ENCODE data around the gene SNED1.
"Not testable (repeated sequence)": the region's sequence is repeated elsewhere in the genome, so short reads cannot be mapped to it uniquely, and the experiment has no call there.

The SNED1 gene

DNA sequence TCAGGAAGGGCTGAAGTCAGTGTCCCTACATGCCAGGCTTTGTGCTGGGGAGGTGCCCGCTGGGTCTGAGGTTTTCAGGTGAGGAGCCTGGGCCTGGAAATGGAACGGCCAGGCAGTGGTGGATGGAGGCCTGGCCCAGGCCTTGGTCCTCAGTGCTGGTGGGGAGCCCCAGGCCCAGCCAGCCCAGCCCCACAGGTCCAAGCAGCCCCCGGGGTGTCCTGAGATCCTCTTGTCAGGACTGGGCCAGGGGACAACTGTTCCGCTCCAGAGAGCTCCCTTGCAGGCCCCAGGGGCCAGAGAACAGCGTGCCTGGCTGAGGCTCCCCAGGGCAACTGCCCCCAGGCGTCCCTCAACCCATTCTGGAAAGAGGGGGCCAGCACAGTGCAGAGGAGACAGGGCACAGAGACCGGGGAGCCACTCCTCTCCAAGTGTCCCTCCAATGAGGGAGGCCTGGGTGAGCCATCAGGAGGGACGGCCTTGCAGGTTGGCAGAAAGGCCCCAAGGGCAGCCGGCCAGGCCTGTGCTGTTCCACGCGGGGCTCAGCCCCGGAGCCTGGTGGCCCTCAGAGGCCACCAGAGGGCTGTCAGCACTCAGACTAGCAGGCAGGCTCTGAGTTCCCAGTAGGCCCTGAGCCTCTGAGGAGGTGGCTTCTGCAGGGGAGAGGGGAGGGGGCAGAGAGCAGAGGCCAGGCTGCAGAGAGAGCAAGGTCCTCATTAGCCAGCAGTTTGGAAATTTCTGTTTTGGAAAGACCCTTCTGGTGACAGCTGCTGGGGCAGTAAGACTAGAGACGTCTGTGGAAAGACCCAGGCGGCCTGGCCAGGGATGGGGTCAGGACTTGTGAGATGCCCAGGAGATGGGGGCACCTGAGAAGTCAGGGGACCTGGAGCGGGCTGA lies 29.4 kb upstream of the SNED1 start:
- in situ Hi-C loops (cut with HindIII; ENCODE audit: low pct_ligation_motif_present, low pct_unique_long_range_greater_than_20kb, low sequenced_read_pairs): no loop called here
- no peak for DNase-seq

DNA sequence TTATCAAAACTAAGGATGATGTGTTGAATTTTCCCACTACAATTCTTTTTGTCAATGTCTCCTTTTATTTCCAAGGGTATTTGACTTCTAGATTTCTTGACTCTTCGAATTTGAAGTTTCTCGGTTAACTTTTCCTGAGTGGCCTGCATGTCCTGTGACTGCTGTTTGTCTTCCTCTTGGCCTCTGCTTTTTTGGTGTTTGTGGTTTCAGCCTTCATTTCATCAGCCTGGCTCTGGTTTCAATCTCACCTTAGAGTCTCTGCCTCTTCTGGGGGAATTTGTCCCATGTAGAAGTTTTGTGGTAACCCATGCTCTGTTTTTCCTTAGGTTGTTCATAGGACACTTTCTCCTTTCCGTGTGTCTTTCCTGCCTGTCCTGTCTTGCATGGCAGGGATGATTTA lies 28.3 kb upstream of the SNED1 start:
- no peak for DNase-seq
- in situ Hi-C loops (cut with HindIII; ENCODE audit: low pct_ligation_motif_present, low pct_unique_long_range_greater_than_20kb, low sequenced_read_pairs): no loop called here

DNA sequence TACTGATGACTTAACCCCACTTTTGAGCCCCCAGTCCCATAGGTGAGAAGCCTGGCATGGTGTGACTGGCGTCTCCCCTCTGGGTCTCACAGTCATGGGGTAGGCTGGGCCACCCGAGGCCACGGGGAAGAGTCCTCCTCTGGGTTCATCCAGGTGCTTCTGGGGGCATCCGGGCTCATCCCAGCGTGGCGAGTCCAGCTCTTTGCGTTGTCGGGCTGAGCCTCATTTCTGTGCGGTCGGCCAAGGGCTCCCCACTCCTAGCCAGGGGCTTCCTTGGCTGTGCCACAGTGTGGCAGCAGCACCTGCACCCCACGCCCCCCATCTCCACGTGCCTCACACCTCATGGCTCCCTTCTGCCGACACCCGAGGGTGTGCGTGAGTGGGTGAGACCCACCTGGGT lies 27.6 kb upstream of the SNED1 start:
- in situ Hi-C loops (cut with HindIII; ENCODE audit: low pct_ligation_motif_present, low pct_unique_long_range_greater_than_20kb, low sequenced_read_pairs): no loop called here
- no peak for DNase-seq

GRCh38 chr2:240972201-240972600 lies 26.2 kb upstream of the SNED1 start:
- in situ Hi-C loops (cut with HindIII; ENCODE audit: low pct_ligation_motif_present, low pct_unique_long_range_greater_than_20kb, low sequenced_read_pairs): no loop called here
- no peak for DNase-seq

DNA sequence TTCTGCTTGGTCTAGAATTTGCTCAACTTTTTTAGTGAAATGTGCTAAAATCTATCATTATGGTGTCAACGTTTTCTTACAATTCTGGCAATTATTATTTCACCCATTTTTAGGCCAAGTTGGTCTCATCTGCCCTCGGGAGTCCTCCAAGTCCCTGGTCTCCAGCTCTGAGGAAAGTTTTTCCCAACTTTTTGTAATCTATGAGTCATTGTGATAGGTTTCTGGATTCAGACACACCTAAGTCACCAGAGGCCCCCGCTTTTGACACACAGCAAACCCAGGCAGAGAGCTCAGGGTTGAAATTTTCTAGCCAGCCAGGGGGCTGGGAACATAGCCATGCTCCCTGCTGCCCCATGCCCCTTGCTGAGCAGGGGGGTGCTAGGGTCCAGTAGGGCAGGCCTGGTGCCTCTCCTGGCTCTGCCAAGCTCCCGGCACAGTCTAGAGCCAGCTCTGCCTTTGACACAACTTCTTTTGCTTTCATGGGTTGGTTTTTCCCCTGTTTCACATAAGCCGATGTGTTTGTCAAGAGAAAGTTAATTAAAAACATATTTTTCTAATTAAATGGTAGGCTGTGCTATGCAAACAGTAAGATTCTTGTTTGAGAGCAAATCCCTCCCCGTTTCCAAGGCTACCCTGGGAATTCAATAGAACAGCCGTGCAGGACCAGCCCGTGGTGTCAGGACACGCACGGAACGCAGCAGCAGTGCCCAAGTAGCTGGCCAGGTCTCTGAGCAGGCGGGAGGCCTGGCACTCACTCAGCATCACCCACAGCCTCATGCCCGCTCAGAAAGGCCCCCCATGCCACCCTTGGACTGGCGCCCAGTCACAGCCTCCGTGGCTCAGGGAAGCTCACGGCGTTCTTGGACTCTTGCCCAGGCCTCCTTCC lies 25.5 kb upstream of the SNED1 start:
- in situ Hi-C loops (cut with HindIII; ENCODE audit: low pct_ligation_motif_present, low pct_unique_long_range_greater_than_20kb, low sequenced_read_pairs): no loop called here
- DNase-seq: no peak

- in situ Hi-C loops (cut with HindIII; ENCODE audit: low pct_ligation_motif_present, low pct_unique_long_range_greater_than_20kb, low sequenced_read_pairs): no loop called here
- DNase-seq: no peak
Measured at GRCh38 chr2:240974771-240975572, 23.4 kb upstream of the SNED1 start.

GRCh38 chr2:240975903-240976302 lies 22.5 kb upstream of the SNED1 start:
- DNase-seq: not testable (repeated sequence)

GRCh38 chr2:240981280-240981679 lies 17.1 kb upstream of the SNED1 start:
- no peak for DNase-seq
- in situ Hi-C loops (cut with HindIII; ENCODE audit: low pct_ligation_motif_present, low pct_unique_long_range_greater_than_20kb, low sequenced_read_pairs): no loop called here

More at GRCh38 chr2:240975903-240976302, 22.5 kb upstream of the SNED1 start:
- in situ Hi-C loops (cut with HindIII; ENCODE audit: low pct_ligation_motif_present, low pct_unique_long_range_greater_than_20kb, low sequenced_read_pairs): not testable (repeated sequence)

- in situ Hi-C loops (cut with HindIII; ENCODE audit: low pct_ligation_motif_present, low pct_unique_long_range_greater_than_20kb, low sequenced_read_pairs): no loop called here
- no peak for DNase-seq
Measured at GRCh38 chr2:240981871-240982800, 16.3 kb upstream of the SNED1 start.

GRCh38 chr2:240982821-240983281 lies 15.6 kb upstream of the SNED1 start:
- in situ Hi-C loops (cut with HindIII; ENCODE audit: low pct_ligation_motif_present, low pct_unique_long_range_greater_than_20kb, low sequenced_read_pairs): no loop called here
- no peak for DNase-seq

DNA sequence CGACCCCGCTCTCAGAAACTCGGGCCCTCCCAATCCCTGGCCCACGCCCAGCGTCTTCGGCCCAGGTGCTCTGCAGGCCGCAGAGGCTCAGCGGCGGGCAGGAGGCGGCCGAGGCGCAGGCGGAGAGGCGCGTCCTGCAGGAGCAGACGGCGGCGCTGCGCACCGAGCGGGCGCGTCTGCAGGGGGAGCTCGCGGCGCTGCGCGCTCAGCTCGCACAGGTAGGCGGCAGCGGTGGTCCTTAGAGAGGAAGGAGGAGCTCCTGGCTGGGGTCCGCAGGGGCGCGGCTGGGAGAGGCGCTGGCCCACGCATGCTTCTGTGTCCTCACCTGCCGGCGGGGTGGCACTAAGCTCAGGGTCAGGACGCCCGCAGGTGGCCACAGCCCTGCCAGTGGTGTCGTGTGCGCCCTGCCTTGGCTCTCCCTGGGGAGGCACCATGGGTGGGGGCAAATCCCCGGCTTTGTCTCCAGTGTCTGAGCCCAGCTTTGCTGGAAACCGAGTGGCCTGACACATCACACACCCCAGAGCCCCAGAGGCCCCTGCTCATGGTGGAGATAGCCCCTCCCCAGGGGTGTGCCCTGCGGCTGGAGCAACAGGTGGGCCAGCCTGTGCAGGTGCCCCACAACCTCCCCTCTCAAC lies 14.9 kb upstream of the SNED1 start:
- DNase-seq: peak; percentile 66
- in situ Hi-C loops (cut with HindIII; ENCODE audit: low pct_ligation_motif_present, low pct_unique_long_range_greater_than_20kb, low sequenced_read_pairs): no loop called here

DNA sequence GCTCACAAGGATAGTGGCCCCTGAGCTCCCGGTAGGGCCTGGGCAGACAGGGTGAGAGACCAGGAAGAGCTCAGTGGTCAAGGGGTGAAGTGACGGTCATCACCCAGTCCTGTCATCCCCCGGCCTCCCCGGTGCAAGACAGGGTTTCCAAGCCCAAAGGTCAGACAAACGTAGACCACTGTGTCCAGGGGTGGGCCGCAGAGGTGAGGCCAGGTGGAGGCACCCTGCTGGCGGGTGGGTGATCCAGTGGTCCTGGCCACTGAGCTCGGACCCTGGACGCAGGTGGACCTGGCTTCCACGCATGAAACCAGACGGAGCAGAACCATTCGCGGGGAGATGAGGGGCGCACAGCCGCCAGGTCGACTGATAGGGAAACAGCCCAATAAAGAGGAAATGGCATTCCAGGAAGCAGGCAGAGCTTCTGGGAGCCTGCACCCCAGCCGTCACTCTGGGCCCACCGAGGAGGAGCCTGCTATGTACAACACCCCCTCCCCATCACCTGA lies 14.4 kb upstream of the SNED1 start:
- in situ Hi-C loops (cut with HindIII; ENCODE audit: low pct_ligation_motif_present, low pct_unique_long_range_greater_than_20kb, low sequenced_read_pairs): no loop called here
- DNase-seq: no peak

DNA sequence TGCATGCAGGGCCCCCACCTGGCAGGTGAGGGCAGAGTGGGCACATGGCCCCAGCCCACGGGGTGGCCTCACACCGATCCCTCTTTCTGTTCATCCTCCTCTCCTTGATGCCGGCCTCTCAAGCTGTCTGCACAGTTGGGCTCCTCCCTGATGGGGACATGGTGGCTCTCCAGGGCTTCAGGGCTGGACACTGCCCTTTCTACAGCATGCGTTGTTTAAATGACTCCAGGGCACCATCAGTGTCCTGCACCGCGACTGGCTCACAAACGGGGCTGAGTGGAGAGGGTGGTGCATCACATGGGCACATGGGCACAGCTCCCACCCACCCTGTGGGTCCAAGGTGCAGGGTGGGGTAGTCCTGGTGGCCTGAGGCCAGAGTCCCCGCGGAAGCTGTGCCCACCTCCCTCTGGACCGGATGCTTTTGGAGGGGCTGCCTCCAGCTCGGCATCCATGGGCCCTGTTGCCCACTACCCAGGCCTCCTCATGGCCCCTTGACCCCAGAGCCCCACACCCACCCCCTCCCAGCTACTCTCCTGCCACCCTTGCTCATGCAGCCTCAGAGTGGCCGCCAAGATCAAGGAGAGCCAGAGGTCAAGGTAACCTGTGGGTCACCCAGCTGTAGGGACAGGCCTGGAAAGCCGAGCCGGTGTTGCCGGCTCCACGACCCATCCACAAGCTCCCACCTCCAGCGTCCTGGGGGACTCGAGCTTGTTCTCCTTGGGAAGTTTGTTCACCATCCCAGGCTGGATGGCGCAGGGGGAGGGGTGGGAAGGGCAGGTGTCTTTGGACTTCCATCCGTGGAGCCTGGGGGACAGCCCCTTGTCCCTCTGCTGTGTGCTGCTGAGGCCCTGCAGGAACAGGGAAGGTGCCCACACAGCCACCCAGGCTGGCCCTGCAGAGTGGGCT lies 12.3 kb upstream of the SNED1 start:
- DNase-seq: no peak
- in situ Hi-C loops (cut with HindIII; ENCODE audit: low pct_ligation_motif_present, low pct_unique_long_range_greater_than_20kb, low sequenced_read_pairs): no loop called here

GRCh38 chr2:240986787-240987411 lies 11.5 kb upstream of the SNED1 start:
- no peak for DNase-seq
- in situ Hi-C loops (cut with HindIII; ENCODE audit: low pct_ligation_motif_present, low pct_unique_long_range_greater_than_20kb, low sequenced_read_pairs): no loop called here

GRCh38 chr2:240987588-240987987 lies 10.8 kb upstream of the SNED1 start:
- DNase-seq: no peak
- in situ Hi-C loops (cut with HindIII; ENCODE audit: low pct_ligation_motif_present, low pct_unique_long_range_greater_than_20kb, low sequenced_read_pairs): no loop called here

GRCh38 chr2:240988146-240988545 lies 10.3 kb upstream of the SNED1 start:
- in situ Hi-C loops (cut with HindIII; ENCODE audit: low pct_ligation_motif_present, low pct_unique_long_range_greater_than_20kb, low sequenced_read_pairs): no loop called here

More at GRCh38 chr2:240988146-240988545, 10.3 kb upstream of the SNED1 start:
- DNase-seq: no peak

Measured in ACHN (cell line).